Breast epithelium (tissue), 4 donors: ENCODE measurements around the gene CCDC86. TPM values are rescaled to one million over a fixed set of nuclear protein-coding genes. Genes with fewer than 3 reads are reported as not detected.

Source experiments
- DNase-seq, 2 donors: peaks; one replicate each; pipeline ENCODE4 v3.0.0-alpha.2; 2019; ENCODE audit warnings: low spot score in 2 of 2
- H3K27ac ChIP-seq, 2 donors: fragments of 200-600 bp; sonication (generic) in 1 of 2; one replicate each; pipeline ENCODE4 v1.5.1; 2016 to 2019; ENCODE audit warnings: mild to moderate bottlenecking in 1 of 2
- H3K27me3 ChIP-seq, 2 donors: fragments of 200-600 bp; sonication (generic) in 1 of 2; one replicate each; pipeline versions ENCODE4 v1.5.1 to v1.6.0; 2017 to 2019; ENCODE audit warnings: control low read depth in 1 of 2, mild to moderate bottlenecking in 1 of 2
- H3K36me3 ChIP-seq: fragments of 200-600 bp; one replicate; pipeline ENCODE4 v1.5.1; 2019
- H3K4me1 ChIP-seq, 2 donors: fragments of 200-600 bp; sonication (generic); one replicate each; pipeline ENCODE4 v1.5.1; 2016 to 2019; ENCODE audit warnings: control low read depth in 1 of 2
- H3K4me3 ChIP-seq, 3 donors: fragments of 200-600 bp; sonication (generic); 1 replicate in 2 of 3; 2 replicates in 1 of 3; pipeline ENCODE4 v1.5.1; 2016 to 2019; ENCODE audit warnings: mild to moderate bottlenecking in 3 of 3, moderate library complexity in 2 of 3
- H3K9me3 ChIP-seq, 2 donors: fragments of 200-600 bp; sonication (generic) in 1 of 2; one replicate each; pipeline ENCODE4 v1.5.1; 2016 to 2019; ENCODE audit warnings: control low read depth in 1 of 2
- CTCF ChIP-seq, 3 donors: fragments of 450-650 bp; IDR thresholded peaks; one replicate each; pipeline ENCODE4 v1.5.1; 2016 to 2017; ENCODE audit warnings: antibody characterized with exemption in 3 of 3, mild to moderate bottlenecking in 3 of 3, moderate library complexity in 3 of 3
- POLR2A ChIP-seq: fragments of 450-650 bp; IDR thresholded peaks from one replicate; pipeline ENCODE4 v1.6.1; 2016; ENCODE audit warnings: antibody characterized with exemption, mild to moderate bottlenecking, moderate library complexity
- POLR2AphosphoS5 ChIP-seq, 3 donors: sonication (generic); formaldehyde crosslinking; IDR thresholded peaks; one replicate each; pipeline ENCODE4 v1.6.1; 2017; ENCODE audit warnings: antibody characterized with exemption in 3 of 3
- intact Hi-C: fragments of 100-400 bp; cut with DNase I; formaldehyde crosslinking; loops from one replicate; pipeline ENCODE4 v1.15.1; 2023; ENCODE audit warnings: low total_unique reads
- total RNA-seq, 3 donors: library from RNA; depleted of rRNA; stranded (reverse); fragments of >200 nt; gene quantifications; one replicate each; pipeline ENCODE4 v1.1.0, GENCODE V29; 2016

The CCDC86 gene
- total RNA-seq, 3 donors from 2014 or later = 17.8 to 22.9 (median 19.5) TPM

DNA sequence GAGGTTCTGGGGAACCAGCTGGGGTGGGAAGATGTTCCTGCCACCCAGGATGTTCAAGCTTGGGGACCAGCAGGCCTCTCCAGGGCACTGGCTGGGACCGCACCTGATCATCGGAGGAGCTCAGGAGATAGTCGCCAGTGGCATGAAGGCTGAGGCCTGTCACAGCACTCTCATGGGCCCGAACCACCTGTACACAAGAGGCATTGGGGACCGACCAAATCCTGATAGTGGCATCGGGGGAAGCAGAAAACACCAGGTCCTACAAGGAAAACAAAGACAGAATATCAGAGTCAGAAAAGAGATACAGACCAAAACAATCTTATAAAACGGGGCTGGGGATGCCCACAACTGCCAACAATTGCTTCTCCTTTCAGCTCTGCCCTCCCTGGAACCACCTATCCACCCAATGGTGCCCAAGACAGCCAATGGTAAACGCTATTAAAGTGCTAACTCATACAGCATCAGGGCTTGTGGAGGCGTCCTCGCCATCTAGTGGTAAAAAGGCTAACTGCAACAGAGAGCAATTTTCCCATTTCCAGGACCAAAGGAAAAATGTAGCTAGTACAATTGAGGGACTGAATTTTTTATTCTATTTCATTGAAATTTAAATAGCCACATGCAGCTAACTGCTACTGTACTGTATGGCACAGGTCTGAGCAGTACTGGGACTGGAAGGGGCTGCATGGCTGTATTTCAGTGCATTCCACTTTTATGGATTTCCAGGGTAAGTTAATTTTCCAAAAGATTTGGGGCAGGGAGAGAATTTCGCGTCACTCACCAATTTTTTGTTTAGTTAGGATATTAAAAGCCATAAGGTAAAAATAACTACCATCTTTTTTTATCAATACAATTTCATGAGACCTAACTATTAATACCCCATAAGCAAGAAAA lies 57.4 kb downstream of the CCDC86 start:
- peaks cover 21% of the 10 kb centered on the region for H3K36me3 ChIP-seq
- H3K9me3 ChIP-seq = no peaks in the 10 kb centered on the region
- H3K27me3 ChIP-seq = no peaks in the 10 kb centered on the region
- intact Hi-C loops = no loop called here
- no peak overlapping the region for H3K4me3 ChIP-seq
- H3K4me1 ChIP-seq = peaks cover 0 to 4% of the 10 kb centered on the region in 2 donors
- H3K27ac ChIP-seq = no peak overlapping the region
- no peak for DNase-seq
- TF ChIP-seq CTCF (IDR thresholded peaks at IDR 0.05) (peak; percentile 78 to 87 (median 86)), POLR2AphosphoS5 (IDR thresholded peaks at IDR 0.05) (no peak)

GRCh38 chr11:60899977-60900376 lies 58.1 kb downstream of the CCDC86 start:
- no peak overlapping the region for H3K27ac ChIP-seq
- H3K36me3 ChIP-seq = peaks cover 21% of the 10 kb centered on the region
- DNase-seq = no peak
- no peaks in the 10 kb centered on the region for H3K27me3 ChIP-seq
- H3K4me1 ChIP-seq = peaks cover 0 to 11% of the 10 kb centered on the region in 2 donors
- intact Hi-C loops = loop anchor here (10.0 kb wide), 1 partner anchor 65 kb away; no protein-coding TSS in a partner anchor
- TF ChIP-seq CTCF (IDR thresholded peaks at IDR 0.05) (no peak), POLR2A (no peak), POLR2AphosphoS5 (IDR thresholded peaks at IDR 0.05) (no peak)
- H3K9me3 ChIP-seq = no peaks in the 10 kb centered on the region
- no peak overlapping the region for H3K4me3 ChIP-seq

Other genes with a start within 250 kb of the CCDC86 start
- under 1 TPM in 1 of 3 donors, not detected in 2; 0.66 TPM for gene MS4A8, start 142.5 kb upstream of the CCDC86 start, total RNA-seq
- not detected for gene MS4A18, start 117.4 kb upstream of the CCDC86 start, total RNA-seq
- gene MS4A15, start 85.2 kb upstream of the CCDC86 start, total RNA-seq = not detected
- not detected for gene MS4A10, start 56.8 kb upstream of the CCDC86 start, total RNA-seq
- gene PTGDR2, start 13.8 kb downstream of the CCDC86 start, total RNA-seq = under 1 TPM in 2 of 3 donors, not detected in 1; 0.16 to 0.59 TPM
- under 1 TPM in 2 of 3 donors, not detected in 1; 0.32 to 0.73 TPM for gene ZP1, start 25.4 kb downstream of the CCDC86 start, total RNA-seq
- 10 to 100 TPM; 56.0 to 82.7 (median 81.3) TPM for gene PRPF19, start 64.5 kb downstream of the CCDC86 start, total RNA-seq
- 100 to 1,000 TPM in 1 of 3 donors, 10 to 100 TPM in 2; 77.6 to 112 (median 77.7) TPM for gene TMEM109, start 72.0 kb downstream of the CCDC86 start, total RNA-seq
- 10 to 100 TPM in 1 of 3 donors, 1 to 10 TPM in 2; 2.9 to 11.0 (median 8.5) TPM for gene TMEM132A, start 82.3 kb downstream of the CCDC86 start, total RNA-seq
- gene SLC15A3, start 110.1 kb downstream of the CCDC86 start, total RNA-seq = 10 to 100 TPM in 2 of 3 donors, 1 to 10 TPM in 1; 8.8 to 23.2 (median 20.8) TPM
- gene CD6, start 129.6 kb downstream of the CCDC86 start, total RNA-seq = 1 to 10 TPM in 1 of 3 donors, under 1 TPM in 2; 0.80 to 1.9 (median 0.98) TPM